Measurements from ENCODE around the gene UNC5A.

The UNC5A gene

GRCh38 chr5:176810081-176810597 lies at the start of gene UNC5A:
Gene UNC5A, plus strand, starts transcription at chr5:176810559. Its CDS starts 192 bp downstream, at chr5:176810751.
- no peaks in the 10 kb centered on the region for H3K36me3 ChIP-seq (replicated peaks)
- no peak for TF ChIP-seq CTCF (IDR thresholded peaks at IDR 0.05; ENCODE audit: low read depth, low read length, missing control alignments)
- in situ Hi-C loops (cut with HindIII; ENCODE audit: low pct_ligation_motif_present, low sequenced_read_pairs) = no loop called here
- H3K27ac ChIP-seq = no peak within 1 kb of the TSS
- H3K4me3 ChIP-seq (ENCODE audit: low read depth, low read length) = peak within 1 kb of the TSS; percentile 24
- H3K27me3 ChIP-seq (replicated peaks) = peaks cover 49% of the 10 kb centered on the region
- peak; percentile 10 for DNase-seq

GRCh38 chr5:176761755-176762154 lies 48.6 kb upstream of the UNC5A start:
- no peaks in the 10 kb centered on the region for H3K36me3 ChIP-seq (replicated peaks)
- no peak overlapping the region for H3K27ac ChIP-seq
- peaks cover 2% of the 10 kb centered on the region for H3K27me3 ChIP-seq (replicated peaks)
- in situ Hi-C loops (cut with HindIII; ENCODE audit: low pct_ligation_motif_present, low sequenced_read_pairs) = no loop called here
- H3K4me3 ChIP-seq (ENCODE audit: low read depth, low read length) = no peak overlapping the region
- no peak for DNase-seq
- no peak for TF ChIP-seq CTCF (IDR thresholded peaks at IDR 0.05; ENCODE audit: low read depth, low read length, missing control alignments)

- in situ Hi-C loops (cut with HindIII; ENCODE audit: low pct_ligation_motif_present, low sequenced_read_pairs) = no loop called here
These were observed 47.9 kb upstream of the UNC5A start for GRCh38 chr5:176762489-176762888.

GRCh38 chr5:176765687-176766086 lies 44.7 kb upstream of the UNC5A start:
- in situ Hi-C loops (cut with HindIII; ENCODE audit: low pct_ligation_motif_present, low sequenced_read_pairs) = no loop called here
- H3K27ac ChIP-seq = no peak overlapping the region
- no peak overlapping the region for H3K4me3 ChIP-seq (ENCODE audit: low read depth, low read length)
- peaks cover 2% of the 10 kb centered on the region for H3K27me3 ChIP-seq (replicated peaks)
- no peaks in the 10 kb centered on the region for H3K36me3 ChIP-seq (replicated peaks)
- DNase-seq = no peak
- no peak for TF ChIP-seq CTCF (IDR thresholded peaks at IDR 0.05; ENCODE audit: low read depth, low read length, missing control alignments)

More at GRCh38 chr5:176762489-176762888, 47.9 kb upstream of the UNC5A start:
- Histone ChIP-seq H3K36me3 (replicated peaks) (no peaks in the 10 kb centered on the region), H3K4me3 (ENCODE audit: low read depth, low read length) (no peak overlapping the region), H3K27ac (no peak overlapping the region), H3K27me3 (replicated peaks) (peaks cover 2% of the 10 kb centered on the region)
- no peak for TF ChIP-seq CTCF (IDR thresholded peaks at IDR 0.05; ENCODE audit: low read depth, low read length, missing control alignments)
- no peak for DNase-seq

GRCh38 chr5:176768174-176768970 lies 42.0 kb upstream of the UNC5A start:
- Histone ChIP-seq H3K36me3 (replicated peaks) (no peaks in the 10 kb centered on the region), H3K4me3 (ENCODE audit: low read depth, low read length) (no peak overlapping the region), H3K27me3 (replicated peaks) (peaks cover 2% of the 10 kb centered on the region), H3K27ac (no peak overlapping the region)
- DNase-seq = no peak
- in situ Hi-C loops (cut with HindIII; ENCODE audit: low pct_ligation_motif_present, low sequenced_read_pairs) = no loop called here
- no peak for TF ChIP-seq CTCF (IDR thresholded peaks at IDR 0.05; ENCODE audit: low read depth, low read length, missing control alignments)
